Stimulated activated CD4-positive, alpha-beta T cell treated with anti-CD3 and anti-CD28 coated beads, Interleukin-15, amount 100 ng/mL, for 48 hours (primary cell): ENCODE results near the gene JARID2.

Experiments
- DNase-seq, 2 donors: peaks; one replicate each; pipeline ENCODE4 v3.0.0-alpha.2; 2020; ENCODE audit warnings: low read depth in 2 of 2

JARID2 gene

DNA sequence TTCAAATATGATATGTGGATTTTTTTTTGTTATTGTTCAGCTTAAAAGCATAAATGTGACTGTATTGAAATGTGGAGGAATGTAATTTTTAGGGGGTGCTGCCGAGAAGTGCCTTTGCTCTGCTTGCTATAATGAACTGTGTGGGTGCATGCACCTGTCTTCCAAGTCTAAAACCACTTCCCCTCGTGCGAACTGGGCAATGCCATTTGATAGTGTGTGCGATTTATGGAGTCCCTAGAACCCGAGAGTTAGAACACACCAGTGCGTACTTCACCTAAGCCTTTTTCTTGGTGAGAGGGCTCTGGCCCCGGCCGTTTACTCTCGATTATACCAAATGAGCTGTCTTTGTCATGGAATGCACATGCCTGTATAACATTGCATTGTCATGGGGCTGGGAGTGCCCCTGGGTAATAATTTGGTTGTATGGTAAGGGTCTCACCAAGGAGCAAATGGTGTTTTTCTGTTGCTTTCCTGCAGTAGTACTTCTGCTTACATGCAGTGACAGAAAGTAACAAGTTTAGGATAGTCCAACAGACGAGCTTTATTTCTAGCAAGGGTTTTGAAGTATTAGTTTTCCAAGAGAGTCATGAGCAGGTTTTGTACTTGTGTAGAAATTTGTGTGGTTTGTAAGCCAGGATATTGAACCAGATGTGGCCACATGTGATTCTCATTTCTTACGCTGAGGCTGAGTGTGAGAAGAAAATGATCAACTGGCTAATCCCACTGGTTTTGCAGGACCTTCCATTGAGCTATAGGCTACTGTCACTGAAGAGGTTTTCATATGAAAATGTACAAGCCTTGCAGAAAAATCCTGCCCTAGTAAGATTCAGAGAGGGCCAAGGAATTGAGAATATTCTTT, 244.6 kb downstream of the JARID2 start:
- DNase-seq: no peak

GRCh38 chr6:15491255-15491985, 245.6 kb downstream of the JARID2 start:
- peak; percentile 44 to 66 for DNase-seq

- no peak for DNase-seq
These were observed 246.1 kb downstream of the JARID2 start for GRCh38 chr6:15491986-15492269.

- DNase-seq: no peak
These were observed 247.7 kb downstream of the JARID2 start for GRCh38 chr6:15493437-15494168.

DNA sequence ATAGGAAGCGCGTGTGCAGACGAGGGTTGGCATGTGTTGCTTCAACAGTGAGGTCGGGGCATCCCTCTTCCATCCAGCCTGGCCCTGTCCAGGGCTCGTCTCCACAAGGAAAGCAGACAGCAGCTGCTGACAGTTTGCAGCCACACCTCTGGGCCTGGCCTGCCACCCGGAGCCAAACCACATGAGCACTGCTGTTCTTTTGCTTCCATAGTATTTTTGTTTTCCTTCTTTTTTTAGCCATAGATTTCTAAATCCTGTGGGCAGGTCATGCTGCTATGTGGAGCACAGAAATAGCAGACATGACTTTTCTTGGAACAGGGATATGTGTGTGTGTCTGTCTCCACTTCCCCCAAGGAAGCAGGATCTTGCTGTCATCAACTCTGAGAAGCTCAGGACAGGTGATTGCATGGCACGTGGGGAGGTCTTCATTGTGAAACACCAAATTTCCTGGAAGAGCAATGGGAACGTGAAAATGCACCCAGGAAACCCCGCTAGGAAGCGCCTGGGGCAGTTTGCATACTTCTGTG, 249.6 kb downstream of the JARID2 start:
- no peak for DNase-seq

GRCh38 chr6:15496345-15497131, 250.7 kb downstream of the JARID2 start:
- no peak for DNase-seq

- no peak for DNase-seq
These were observed 252.8 kb downstream of the JARID2 start for GRCh38 chr6:15498640-15499039.

DNA sequence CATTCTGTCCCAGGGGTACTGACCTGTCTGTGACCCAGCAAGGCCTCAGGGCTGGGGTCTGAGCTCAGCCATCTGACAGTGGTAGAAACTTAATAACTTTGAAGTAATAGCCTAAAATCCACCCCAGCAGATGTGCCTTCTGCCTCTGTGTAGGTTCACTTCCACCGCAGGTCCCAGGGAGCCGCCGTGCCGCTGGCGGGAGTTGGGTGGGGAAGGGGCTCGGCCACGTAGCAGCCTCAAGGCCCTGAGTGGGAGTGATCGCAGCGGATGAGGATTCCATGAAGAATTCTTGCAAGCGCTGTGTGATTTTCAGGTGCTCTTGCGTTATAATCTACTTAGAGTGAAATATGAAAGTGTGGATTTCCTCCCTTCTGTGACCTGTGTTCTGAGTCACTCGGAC, 253.3 kb downstream of the JARID2 start:
- DNase-seq: no peak

- DNase-seq: no peak
These were observed 253.7 kb downstream of the JARID2 start for GRCh38 chr6:15499591-15499990.

DNA sequence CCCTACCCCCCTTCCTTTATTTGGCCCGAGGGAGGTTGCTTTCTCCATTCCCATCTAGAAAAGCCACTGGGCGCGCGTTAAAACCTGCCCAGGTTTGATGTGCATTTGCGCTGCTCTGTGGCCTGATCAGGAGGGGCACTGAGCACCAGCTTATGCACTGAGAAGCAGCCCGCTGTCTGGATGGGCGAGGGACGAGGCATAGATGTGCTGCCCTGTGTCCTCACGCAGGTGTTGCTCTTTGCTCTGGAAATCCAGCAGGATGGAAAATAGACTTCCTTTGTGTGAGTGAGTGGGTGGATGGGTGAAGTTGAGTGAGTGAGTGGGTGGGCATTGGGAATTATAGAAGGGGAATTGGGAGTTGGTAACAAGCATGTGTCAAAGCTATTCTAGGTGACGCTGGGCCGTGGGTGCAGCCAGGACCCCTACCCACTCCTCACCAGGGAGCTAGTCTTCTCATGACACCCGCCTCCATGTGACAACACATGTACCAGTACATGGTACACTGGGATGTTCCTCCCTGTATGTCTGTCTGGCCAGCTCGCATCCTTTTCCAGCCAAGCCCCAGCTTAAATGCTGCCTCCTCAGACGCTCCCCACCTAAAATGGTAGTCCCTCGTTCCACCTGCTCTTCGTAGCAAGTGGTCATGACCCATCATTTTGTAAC, 254.3 kb downstream of the JARID2 start:
- no peak for DNase-seq

GRCh38 chr6:15500901-15501825, 255.3 kb downstream of the JARID2 start:
- DNase-seq: no peak

DNA sequence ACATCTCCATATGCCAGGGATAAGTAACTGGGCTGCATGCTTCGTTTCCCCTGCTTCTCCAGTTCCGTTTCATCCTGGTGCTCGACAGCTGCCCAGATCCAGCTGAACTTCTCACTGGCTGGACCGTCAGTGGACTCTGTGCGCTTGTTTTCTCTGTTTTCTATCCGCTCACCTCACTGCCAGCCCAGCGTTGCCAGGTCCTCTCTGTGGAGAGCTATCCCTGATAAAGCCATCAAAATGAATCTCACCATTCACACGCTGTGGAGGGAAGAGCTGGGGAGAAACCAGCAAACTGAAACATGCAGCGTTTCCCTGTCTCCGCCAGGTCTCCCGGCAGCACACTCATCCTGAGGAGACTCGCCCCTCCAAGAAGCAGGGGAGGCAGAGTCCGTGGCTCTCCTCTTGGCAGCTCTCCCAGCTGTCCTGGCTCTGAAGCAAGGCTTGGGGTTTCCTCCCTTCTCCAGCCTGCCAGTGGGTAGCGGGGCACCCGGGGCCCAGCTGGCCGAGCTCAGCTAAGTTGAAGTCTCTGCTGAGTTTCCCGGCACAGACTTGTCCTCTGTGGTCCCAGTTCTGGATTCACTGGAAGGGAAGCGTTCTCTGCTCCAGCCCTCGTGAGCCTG, 256.1 kb downstream of the JARID2 start:
- DNase-seq: no peak

GRCh38 chr6:15502446-15503345, 256.8 kb downstream of the JARID2 start:
- no peak for DNase-seq

GRCh38 chr6:15503346-15503680, 257.4 kb downstream of the JARID2 start:
- no peak for DNase-seq

DNA sequence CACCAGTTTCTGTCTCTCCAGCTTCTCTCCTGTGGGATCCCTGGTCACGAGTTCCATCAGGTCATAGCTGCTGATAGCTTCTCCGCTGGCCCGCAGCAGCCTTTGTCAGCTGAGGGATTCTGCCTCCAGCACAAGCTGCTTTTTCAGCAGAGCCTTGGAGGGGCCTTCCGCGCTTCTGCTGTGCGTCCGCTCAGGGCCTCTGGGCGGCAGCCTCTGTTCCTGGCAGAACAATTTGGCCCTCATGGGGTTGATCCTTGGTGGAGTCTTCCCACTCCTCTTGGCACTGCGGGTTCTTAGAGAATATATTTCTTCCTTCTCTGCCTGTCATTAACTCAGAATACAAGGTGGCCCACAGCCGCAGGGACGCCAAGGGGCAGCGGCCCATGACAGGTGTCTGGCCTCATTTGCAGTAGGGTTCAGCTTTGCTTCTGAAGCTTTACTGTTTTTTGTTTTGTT, 258.2 kb downstream of the JARID2 start:
- no peak for DNase-seq

- no peak for DNase-seq
These were observed 258.9 kb downstream of the JARID2 start for GRCh38 chr6:15504581-15505350.

- no peak for DNase-seq
These were observed 259.6 kb downstream of the JARID2 start for GRCh38 chr6:15505463-15505918.

GRCh38 chr6:15506066-15506465, 260.2 kb downstream of the JARID2 start:
- no peak for DNase-seq
